Peyer's patch (tissue), 4 donors: Measurements from ENCODE around the gene HCRT. TPM values are rescaled to one million over a fixed set of nuclear protein-coding genes. Genes with fewer than 3 reads are reported as not detected.
"Not testable (repeated sequence)": the region's sequence is repeated elsewhere in the genome, so short reads cannot be mapped to it uniquely, and the experiment has no call there.

Experiments used
- DNase-seq, 3 donors: peaks; one replicate each; pipeline ENCODE4 v3.0.0-alpha.2; 2017 to 2019
- H3K27ac ChIP-seq, 4 donors: fragments of 200-600 bp; sonication (generic); one replicate each; pipeline ENCODE4 v1.5.1; 2016 to 2019
- H3K27me3 ChIP-seq, 2 donors: fragments of 200-600 bp; sonication (generic); one replicate each; pipeline ENCODE4 v1.5.1; 2019
- H3K36me3 ChIP-seq, 3 donors: fragments of 200-600 bp; sonication (generic); one replicate each; pipeline ENCODE4 v1.5.1; 2016 to 2019
- H3K4me1 ChIP-seq, 4 donors: fragments of 200-600 bp; sonication (generic); one replicate each; pipeline ENCODE4 v1.5.1; 2016 to 2019
- H3K4me3 ChIP-seq, 4 donors: fragments of 200-600 bp; sonication (generic); 1 replicate in 3 of 4; 2 replicates in 1 of 4; pipeline ENCODE4 v1.5.1; 2016 to 2019; ENCODE audit warnings: mild to moderate bottlenecking in 1 of 4
- H3K9me3 ChIP-seq, 4 donors: fragments of 200-600 bp; sonication (generic); one replicate each; pipeline ENCODE4 v1.5.1; 2016 to 2019; ENCODE audit warnings: mild to moderate bottlenecking in 1 of 4
- CTCF ChIP-seq, 6 experiments: fragments of 450-650 bp in 4 of 6; fragments of 200-600 bp in 2 of 6; sonication (generic) in 1 of 6; IDR thresholded peaks; one replicate each; pipeline ENCODE4 v1.5.1; 2017 to 2019; ENCODE audit warnings: antibody characterized with exemption in 6 of 6, mild to moderate bottlenecking in 3 of 6, moderate library complexity in 1 of 6
- POLR2A ChIP-seq, 2 donors: fragments of 450-650 bp; IDR thresholded peaks; one replicate each; pipeline ENCODE4 v1.5.1; 2017; ENCODE audit warnings: antibody characterized with exemption in 2 of 2, mild to moderate bottlenecking in 2 of 2, moderate library complexity in 2 of 2
- total RNA-seq, 4 donors: library from RNA; depleted of rRNA; stranded (reverse); fragments of >200 nt; gene quantifications; one replicate each; pipeline ENCODE4 v1.1.0, GENCODE V29; 2016

The HCRT gene
- total RNA-seq, 4 donors from 2014 or later: not detected

DNA sequence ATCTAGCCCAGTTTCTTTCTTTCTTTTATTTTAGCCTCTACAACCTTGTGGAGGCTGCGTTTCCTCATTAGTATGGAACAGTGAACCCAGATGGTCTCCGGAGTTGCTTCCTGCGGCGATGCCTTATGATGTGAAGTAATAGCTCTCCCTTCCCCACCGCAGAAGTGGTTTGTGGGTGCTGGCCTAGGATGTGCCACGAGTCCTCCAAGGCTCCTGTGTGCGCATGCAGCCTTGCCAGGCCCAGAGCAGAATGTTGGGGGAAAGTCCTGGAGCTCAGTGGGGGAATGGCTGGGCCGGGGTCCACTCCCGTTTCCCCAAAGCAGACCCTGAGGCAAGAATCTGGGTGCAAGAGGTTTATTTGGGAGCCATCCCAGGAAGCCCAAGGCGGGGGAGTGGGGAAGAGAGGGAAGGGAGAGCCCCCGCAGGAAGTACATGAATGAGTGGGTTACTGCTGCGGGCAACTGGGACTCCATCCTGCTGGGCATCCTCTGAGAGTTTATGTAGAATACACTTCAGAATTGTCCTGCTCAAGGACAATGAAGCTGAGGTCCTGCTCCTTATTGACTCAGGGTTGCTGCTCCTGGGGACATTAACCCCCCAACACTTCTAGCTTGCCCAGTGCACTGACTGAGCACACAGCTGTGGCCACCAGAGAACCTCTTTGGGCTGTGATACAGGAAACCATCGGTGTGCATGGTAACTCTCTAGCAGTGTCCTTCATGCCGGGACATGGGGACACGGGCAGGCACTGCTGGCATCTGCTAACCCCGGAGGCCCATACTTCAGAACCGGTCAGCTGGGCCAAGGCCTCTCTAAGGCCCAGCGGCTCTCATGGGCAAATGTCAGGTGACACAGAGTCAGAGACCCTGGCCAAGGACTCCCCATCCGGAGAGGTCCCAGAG lies 3.7 kb upstream of the HCRT start:
- no peak for DNase-seq
- Histone ChIP-seq H3K27ac (no peak overlapping the region), H3K9me3 (no peaks in the 10 kb centered on the region), H3K36me3 (no peaks in the 10 kb centered on the region), H3K4me1 (peaks cover 0 to 22% (median 13%) of the 10 kb centered on the region in 4 donors), H3K27me3 (no peaks in the 10 kb centered on the region), H3K4me3 (no peak overlapping the region)
- TF ChIP-seq POLR2A (IDR thresholded peaks at IDR 0.05): no peak
- no peak for TF ChIP-seq CTCF (IDR thresholded peaks at IDR 0.05)

DNA sequence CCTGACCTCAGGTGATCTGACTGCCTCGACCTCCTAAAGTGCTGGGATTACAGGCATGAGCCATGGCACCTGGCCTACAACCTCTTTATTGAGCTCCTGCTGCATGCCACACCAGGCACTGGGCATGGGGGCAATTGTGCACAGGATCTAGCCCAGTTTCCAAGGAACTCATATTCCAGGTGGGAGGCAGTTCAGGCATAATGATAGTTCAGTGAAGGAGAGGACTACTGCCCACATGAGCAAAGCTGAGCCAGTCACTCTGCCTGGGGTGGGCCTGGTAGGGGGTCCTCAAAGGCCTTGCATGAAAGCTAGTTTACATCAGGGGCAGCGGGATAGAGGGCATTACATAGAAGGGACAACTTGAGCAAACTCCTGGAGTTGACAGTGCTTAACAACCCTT lies 2.6 kb upstream of the HCRT start:
- no peak overlapping the region for H3K27ac ChIP-seq
- peaks cover 0 to 22% (median 8%) of the 10 kb centered on the region in 4 donors for H3K4me1 ChIP-seq
- H3K4me3 ChIP-seq: no peak overlapping the region
- H3K27me3 ChIP-seq: no peaks in the 10 kb centered on the region
- no peak for DNase-seq
- no peak for TF ChIP-seq CTCF (IDR thresholded peaks at IDR 0.05)
- TF ChIP-seq POLR2A (IDR thresholded peaks at IDR 0.05): no peak
- no peaks in the 10 kb centered on the region for H3K9me3 ChIP-seq
- no peaks in the 10 kb centered on the region for H3K36me3 ChIP-seq

DNA sequence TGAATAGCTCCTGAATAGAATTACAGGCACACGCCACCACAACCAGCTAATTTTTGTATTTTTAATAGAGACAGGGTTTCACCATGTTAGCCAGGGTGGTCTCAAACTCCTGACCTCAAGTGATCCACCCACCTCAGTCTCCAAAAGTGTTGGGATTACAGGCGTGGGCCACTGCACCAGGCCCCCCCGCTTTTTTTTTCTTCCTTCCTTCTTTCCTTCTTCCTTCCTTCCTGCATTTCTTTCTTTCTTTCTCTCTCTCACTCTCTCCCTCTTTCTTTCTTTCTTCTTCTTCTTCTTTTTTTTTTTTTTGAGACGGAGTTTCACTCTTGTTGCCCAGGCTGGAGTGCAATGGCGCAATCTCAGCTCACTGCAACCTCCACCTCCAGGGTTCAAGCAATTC lies 939 bp upstream of the HCRT start:
- H3K27ac ChIP-seq, H3K27me3 ChIP-seq, DNase-seq, H3K9me3 ChIP-seq, H3K36me3 ChIP-seq, H3K4me3 ChIP-seq: not testable (repeated sequence)
- H3K4me1 ChIP-seq: peaks cover 0 to 29% (median 9%) of the 10 kb centered on the region in 4 donors

- no peaks in the 10 kb centered on the region for H3K9me3 ChIP-seq
- peaks cover 0 to 6% of the 10 kb centered on the region in 2 donors for H3K27me3 ChIP-seq
- no peak for DNase-seq
- TF ChIP-seq CTCF (IDR thresholded peaks at IDR 0.05) (no peak), POLR2A (IDR thresholded peaks at IDR 0.05) (no peak)
- H3K36me3 ChIP-seq: no peaks in the 10 kb centered on the region
- H3K27ac ChIP-seq: no peak overlapping the region
- peaks cover 0 to 36% (median 15%) of the 10 kb centered on the region in 4 donors for H3K4me1 ChIP-seq
- no peak overlapping the region for H3K4me3 ChIP-seq
These were observed 324 bp upstream of the HCRT start for GRCh38 chr17:42185621-42185930.

DNA sequence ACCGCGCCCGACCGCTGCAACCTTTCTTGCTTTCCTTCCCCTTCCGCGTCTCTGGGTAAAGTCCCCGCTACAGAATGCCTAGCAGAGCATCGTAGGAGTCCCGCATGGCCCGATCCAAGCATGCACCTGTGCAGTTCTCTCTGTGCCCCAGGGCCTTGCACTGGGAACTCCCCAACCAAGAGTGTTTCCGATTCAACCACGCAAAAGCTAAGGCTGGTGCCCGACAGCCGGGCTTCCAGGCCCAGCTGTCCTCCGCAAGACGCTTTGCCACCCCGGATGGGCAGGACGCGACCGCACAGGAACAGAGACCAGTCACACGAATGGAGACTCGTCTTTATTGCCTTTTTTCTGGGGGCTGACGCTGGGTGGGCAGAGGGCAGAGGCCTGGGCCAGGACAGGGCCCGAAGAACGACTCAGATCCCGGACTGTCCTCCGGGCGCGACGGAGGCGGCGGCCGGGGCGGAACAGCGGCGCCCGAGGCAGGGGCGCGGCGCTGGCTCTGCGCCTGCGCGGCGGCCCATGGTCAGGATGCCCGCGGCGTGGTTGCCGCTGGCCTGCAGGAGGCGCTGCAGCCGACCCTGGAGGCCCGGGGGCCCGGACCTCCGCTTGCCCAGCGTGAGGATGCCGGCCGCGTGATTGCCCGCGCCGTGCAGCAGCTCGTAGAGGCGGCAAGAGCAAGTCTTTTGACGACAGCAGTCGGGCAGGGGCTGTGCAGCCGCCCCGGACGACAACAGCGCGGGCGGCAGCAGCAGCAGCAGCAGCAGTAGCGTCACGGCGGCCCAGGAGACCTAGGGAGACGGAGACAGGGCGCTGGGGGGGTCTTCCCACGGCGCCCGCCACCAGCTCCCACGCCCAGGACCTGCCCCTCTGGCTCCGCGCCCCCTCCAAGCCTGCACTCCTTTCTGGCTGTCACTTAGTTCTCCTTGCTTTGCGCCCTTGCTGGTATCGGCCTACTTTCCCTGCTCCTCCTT lies 1.2 kb downstream of the HCRT start:
- Histone ChIP-seq H3K27me3 (peaks cover 0 to 14% of the 10 kb centered on the region in 2 donors), H3K4me3 (peak overlapping the region; percentile 48 to 64 (median 60)), H3K9me3 (no peaks in the 10 kb centered on the region), H3K27ac (peak overlapping the region; percentile 70 to 88 (median 85)), H3K36me3 (no peaks in the 10 kb centered on the region), H3K4me1 (peaks cover 0 to 39% (median 22%) of the 10 kb centered on the region in 4 donors)
- peak; percentile 76 to 89 (median 88) for DNase-seq
- TF ChIP-seq POLR2A (IDR thresholded peaks at IDR 0.05) (peak; percentile 57 to 79), CTCF (IDR thresholded peaks at IDR 0.05) (peak; percentile 87 to 95 (median 92))
